ENCODE results near the gene M1AP.

M1AP gene

DNA sequence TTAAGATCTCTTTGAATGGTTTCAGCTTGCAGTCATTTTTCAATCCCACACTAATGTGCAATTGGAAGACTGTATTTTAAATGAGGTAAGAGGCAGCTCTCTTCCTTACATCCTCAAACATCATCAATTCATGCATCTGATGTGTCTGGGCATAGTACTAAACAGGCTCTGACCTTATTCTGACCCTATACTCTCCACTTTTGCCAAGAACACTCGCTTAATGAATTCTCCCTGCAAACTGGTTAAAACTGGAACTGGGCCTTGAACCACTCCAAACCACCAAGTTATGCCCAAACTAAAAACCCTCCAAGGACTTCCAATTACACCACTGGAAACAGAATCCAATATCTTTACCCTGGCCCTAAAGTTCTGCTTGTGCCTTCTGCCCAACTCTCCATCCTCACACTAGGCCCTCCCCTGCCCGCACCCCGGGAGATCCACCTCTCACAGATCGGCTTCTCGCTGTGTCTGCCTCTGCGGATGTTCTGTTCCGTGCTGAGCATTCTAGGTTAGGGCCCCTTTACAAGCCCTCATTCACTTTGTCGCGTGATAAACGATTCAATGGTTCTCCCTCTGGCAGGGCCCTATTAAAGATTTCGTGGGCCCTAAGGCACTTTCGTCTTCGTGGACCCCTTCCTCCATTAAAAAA is 1.2 kb downstream of the M1AP start:
- Histone ChIP-seq H3K36me3 (ENCODE audit: control insufficient read depth in 1 of 2, insufficient read depth in 2 of 2, low read depth in 1 of 2, low read length in 2 of 2) (no peaks in the 10 kb centered on the region), H3K9me3 (ENCODE audit: control insufficient read depth, low read length) (no peaks in the 10 kb centered on the region), H3K27ac (ENCODE audit: low read length, poor library complexity, severe bottlenecking) (no peak overlapping the region), H3K27me3 (ENCODE audit: control insufficient read depth in 1 of 2, insufficient read depth in 1 of 2, low read length in 2 of 2) (peaks cover 3 to 13% of the 10 kb centered on the region in 2 experiments), H3K4me2 (ENCODE audit: low read length, poor library complexity, severe bottlenecking) (no peak overlapping the region), H3K9ac (ENCODE audit: low read length) (no peak overlapping the region), H3K79me1 (replicated peaks; ENCODE audit: low read length, poor library complexity, severe bottlenecking) (no peaks in the 10 kb centered on the region), H3K23ac (ENCODE audit: low read length in 2 of 2) (no peak overlapping the region), H2AFZ (ENCODE audit: low read depth, low read length) (no peak overlapping the region), H2BK5ac (ENCODE audit: low read depth, low read length, poor library complexity, severe bottlenecking) (no peak overlapping the region), H3K4me3 (ENCODE audit: insufficient read depth in 1 of 2, low read depth in 1 of 2, low read length in 2 of 2) (no peak overlapping the region), H2BK12ac (ENCODE audit: low read length in 2 of 2) (no peak overlapping the region), H3K4me1 (ENCODE audit: control insufficient read depth, insufficient read depth, low read depth, low read length) (peaks cover 4% of the 10 kb centered on the region), H2BK15ac (ENCODE audit: low read depth, poor library complexity, severe bottlenecking) (no peak overlapping the region), H3K14ac (ENCODE audit: low read length in 2 of 2) (no peak overlapping the region), H3K18ac (ENCODE audit: low read depth in 1 of 2, low read length in 2 of 2) (peak overlapping the region in 1 of 2 experiments; percentile 12), H2AK5ac (ENCODE audit: low read length, severe bottlenecking) (no peak overlapping the region), H4K91ac (ENCODE audit: low read length) (no peak overlapping the region), H2BK120ac (ENCODE audit: low read depth, low read length) (no peak overlapping the region), H4K8ac (ENCODE audit: low read length) (no peak overlapping the region), H3K4ac (ENCODE audit: low read depth in 1 of 2, low read length in 2 of 2) (no peak overlapping the region)
- no peak for DNase-seq
- 97% methylated on average over 10 of the region's 13 CpGs for WGBS

DNA sequence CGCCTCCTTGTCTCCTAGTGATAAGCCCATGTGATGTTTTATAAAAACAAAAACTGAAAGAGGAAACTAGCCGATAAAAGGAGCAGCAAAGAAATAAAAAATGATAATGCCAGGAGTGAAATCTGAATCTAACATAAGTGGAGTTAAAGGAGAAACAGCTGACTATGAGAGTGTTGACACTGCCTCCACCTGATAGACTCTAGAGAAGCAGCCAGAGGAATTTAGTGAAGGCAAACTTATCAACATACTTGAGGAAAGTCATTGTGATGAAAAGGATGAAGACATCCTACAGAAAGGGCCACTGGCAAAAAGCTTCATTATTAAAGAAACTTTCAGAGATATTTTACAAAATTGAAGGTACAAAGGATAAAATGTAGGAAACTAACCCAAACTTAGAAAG is 1.9 kb downstream of the M1AP start:
- no peak overlapping the region for H3K4me3 ChIP-seq (ENCODE audit: insufficient read depth in 1 of 2, low read depth in 1 of 2, low read length in 2 of 2)
- H3K9ac ChIP-seq (ENCODE audit: low read length), result no peak overlapping the region
- no peak overlapping the region for H2BK5ac ChIP-seq (ENCODE audit: low read depth, low read length, poor library complexity, severe bottlenecking)
- H4K91ac ChIP-seq (ENCODE audit: low read length), result no peak overlapping the region
- 88% methylated on average over 2 of the region's 2 CpGs for WGBS
- H2AK5ac ChIP-seq (ENCODE audit: low read length, severe bottlenecking), result no peak overlapping the region
- DNase-seq, result no peak
- no peaks in the 10 kb centered on the region for H3K36me3 ChIP-seq (ENCODE audit: control insufficient read depth in 1 of 2, insufficient read depth in 2 of 2, low read depth in 1 of 2, low read length in 2 of 2)
- H2BK12ac ChIP-seq (ENCODE audit: low read length in 2 of 2), result no peak overlapping the region
- H3K4me1 ChIP-seq (ENCODE audit: control insufficient read depth, insufficient read depth, low read depth, low read length), result peaks cover 4% of the 10 kb centered on the region
- H3K23ac ChIP-seq (ENCODE audit: low read length in 2 of 2), result no peak overlapping the region
- no peak overlapping the region for H3K14ac ChIP-seq (ENCODE audit: low read length in 2 of 2)
- H3K9me3 ChIP-seq (ENCODE audit: control insufficient read depth, low read length), result no peaks in the 10 kb centered on the region
- H3K4ac ChIP-seq (ENCODE audit: low read depth in 1 of 2, low read length in 2 of 2), result no peak overlapping the region
- H3K18ac ChIP-seq (ENCODE audit: low read depth in 1 of 2, low read length in 2 of 2), result no peak overlapping the region
- peaks cover 3 to 14% of the 10 kb centered on the region in 2 experiments for H3K27me3 ChIP-seq (ENCODE audit: control insufficient read depth in 1 of 2, insufficient read depth in 1 of 2, low read length in 2 of 2)
- H2AFZ ChIP-seq (ENCODE audit: low read depth, low read length), result no peak overlapping the region
- no peak overlapping the region for H3K27ac ChIP-seq (ENCODE audit: low read length, poor library complexity, severe bottlenecking)
- H3K4me2 ChIP-seq (ENCODE audit: low read length, poor library complexity, severe bottlenecking), result no peak overlapping the region
- no peak overlapping the region for H2BK15ac ChIP-seq (ENCODE audit: low read depth, poor library complexity, severe bottlenecking)
- no peaks in the 10 kb centered on the region for H3K79me1 ChIP-seq (replicated peaks; ENCODE audit: low read length, poor library complexity, severe bottlenecking)
- H4K8ac ChIP-seq (ENCODE audit: low read length), result no peak overlapping the region
- no peak overlapping the region for H2BK120ac ChIP-seq (ENCODE audit: low read depth, low read length)

DNA sequence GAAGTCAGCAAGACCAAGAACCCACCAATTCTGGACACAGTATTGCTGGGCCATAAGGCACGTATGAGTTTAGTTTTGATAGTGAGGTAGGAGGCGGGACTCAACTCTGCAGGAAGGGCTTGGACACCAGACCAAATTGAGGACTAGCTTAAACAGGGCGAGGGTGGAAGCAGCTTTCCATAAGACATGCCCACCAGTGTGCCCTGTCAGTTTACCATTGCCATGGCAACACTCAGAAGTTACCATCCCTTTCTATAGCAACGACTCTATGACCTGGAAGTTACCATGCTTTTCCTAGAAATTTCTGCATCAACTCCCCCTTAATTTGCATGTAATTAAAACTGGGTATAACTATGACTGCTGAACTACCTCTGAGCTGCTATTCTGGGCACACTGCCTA is 2.8 kb downstream of the M1AP start:
- H2BK15ac ChIP-seq (ENCODE audit: low read depth, poor library complexity, severe bottlenecking), result no peak overlapping the region
- H2BK12ac ChIP-seq (ENCODE audit: low read length in 2 of 2), result no peak overlapping the region
- no peak overlapping the region for H3K9ac ChIP-seq (ENCODE audit: low read length)
- no peak overlapping the region for H3K18ac ChIP-seq (ENCODE audit: low read depth in 1 of 2, low read length in 2 of 2)
- no peaks in the 10 kb centered on the region for H3K9me3 ChIP-seq (ENCODE audit: control insufficient read depth, low read length)
- no peak overlapping the region for H3K4ac ChIP-seq (ENCODE audit: low read depth in 1 of 2, low read length in 2 of 2)
- H4K8ac ChIP-seq (ENCODE audit: low read length), result no peak overlapping the region
- H3K23ac ChIP-seq (ENCODE audit: low read length in 2 of 2), result no peak overlapping the region
- H2BK120ac ChIP-seq (ENCODE audit: low read depth, low read length), result no peak overlapping the region
- H2AFZ ChIP-seq (ENCODE audit: low read depth, low read length), result no peak overlapping the region
- no peak overlapping the region for H3K4me3 ChIP-seq (ENCODE audit: insufficient read depth in 1 of 2, low read depth in 1 of 2, low read length in 2 of 2)
- no peak overlapping the region for H4K91ac ChIP-seq (ENCODE audit: low read length)
- no peaks in the 10 kb centered on the region for H3K36me3 ChIP-seq (ENCODE audit: control insufficient read depth in 1 of 2, insufficient read depth in 2 of 2, low read depth in 1 of 2, low read length in 2 of 2)
- H3K4me1 ChIP-seq (ENCODE audit: control insufficient read depth, insufficient read depth, low read depth, low read length), result peaks cover 4% of the 10 kb centered on the region
- H3K4me2 ChIP-seq (ENCODE audit: low read length, poor library complexity, severe bottlenecking), result no peak overlapping the region
- H3K14ac ChIP-seq (ENCODE audit: low read length in 2 of 2), result no peak overlapping the region
- 78% methylated on average over 4 of the region's 4 CpGs for WGBS
- peaks cover 3 to 19% of the 10 kb centered on the region in 2 experiments for H3K27me3 ChIP-seq (ENCODE audit: control insufficient read depth in 1 of 2, insufficient read depth in 1 of 2, low read length in 2 of 2)
- H3K79me1 ChIP-seq (replicated peaks; ENCODE audit: low read length, poor library complexity, severe bottlenecking), result no peaks in the 10 kb centered on the region
- no peak for DNase-seq
- H2AK5ac ChIP-seq (ENCODE audit: low read length, severe bottlenecking), result no peak overlapping the region
- H3K27ac ChIP-seq (ENCODE audit: low read length, poor library complexity, severe bottlenecking), result no peak overlapping the region
- H2BK5ac ChIP-seq (ENCODE audit: low read depth, low read length, poor library complexity, severe bottlenecking), result no peak overlapping the region

DNA sequence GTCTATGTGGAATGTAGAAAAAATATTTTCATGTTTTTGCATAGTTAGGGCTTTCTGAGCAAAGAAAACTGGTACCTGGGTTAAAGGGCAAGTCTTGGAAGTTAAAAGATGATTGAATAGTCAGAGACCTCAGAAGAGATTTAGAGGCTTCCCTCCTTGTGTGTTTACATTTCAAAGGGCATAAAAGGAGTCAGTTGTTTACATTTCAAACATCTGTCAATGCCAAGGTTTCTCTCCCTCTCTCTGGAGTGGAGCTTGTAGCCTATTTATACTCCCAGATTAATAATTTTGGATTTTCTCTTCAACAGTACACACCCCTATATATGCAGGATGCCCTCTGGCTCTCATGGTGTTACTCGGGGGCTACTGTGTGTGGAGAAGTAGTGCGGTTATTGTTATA is 8.6 kb downstream of the M1AP start:
- no peak overlapping the region for H2BK15ac ChIP-seq (ENCODE audit: low read depth, poor library complexity, severe bottlenecking)
- H3K9me3 ChIP-seq (ENCODE audit: control insufficient read depth, low read length), result no peaks in the 10 kb centered on the region
- no peak overlapping the region for H3K14ac ChIP-seq (ENCODE audit: low read length in 2 of 2)
- H3K27ac ChIP-seq (ENCODE audit: low read length, poor library complexity, severe bottlenecking), result no peak overlapping the region
- no peak overlapping the region for H2BK12ac ChIP-seq (ENCODE audit: low read length in 2 of 2)
- H3K9ac ChIP-seq (ENCODE audit: low read length), result no peak overlapping the region
- no peak overlapping the region for H3K4me2 ChIP-seq (ENCODE audit: low read length, poor library complexity, severe bottlenecking)
- H3K4me3 ChIP-seq (ENCODE audit: insufficient read depth in 1 of 2, low read depth in 1 of 2, low read length in 2 of 2), result no peak overlapping the region
- no peak overlapping the region for H3K4ac ChIP-seq (ENCODE audit: low read depth in 1 of 2, low read length in 2 of 2)
- DNase-seq, result no peak
- no peak overlapping the region for H4K91ac ChIP-seq (ENCODE audit: low read length)
- H3K23ac ChIP-seq (ENCODE audit: low read length in 2 of 2), result no peak overlapping the region
- H3K36me3 ChIP-seq (ENCODE audit: control insufficient read depth in 1 of 2, insufficient read depth in 2 of 2, low read depth in 1 of 2, low read length in 2 of 2), result no peaks in the 10 kb centered on the region
- peaks cover 6 to 11% of the 10 kb centered on the region in 2 experiments for H3K27me3 ChIP-seq (ENCODE audit: control insufficient read depth in 1 of 2, insufficient read depth in 1 of 2, low read length in 2 of 2)
- no peak overlapping the region for H2BK120ac ChIP-seq (ENCODE audit: low read depth, low read length)
- no peak overlapping the region for H2AFZ ChIP-seq (ENCODE audit: low read depth, low read length)
- no peak overlapping the region for H2AK5ac ChIP-seq (ENCODE audit: low read length, severe bottlenecking)
- no peak overlapping the region for H3K18ac ChIP-seq (ENCODE audit: low read depth in 1 of 2, low read length in 2 of 2)
- no peak overlapping the region for H2BK5ac ChIP-seq (ENCODE audit: low read depth, low read length, poor library complexity, severe bottlenecking)
- no peak overlapping the region for H4K8ac ChIP-seq (ENCODE audit: low read length)
- H3K79me1 ChIP-seq (replicated peaks; ENCODE audit: low read length, poor library complexity, severe bottlenecking), result no peaks in the 10 kb centered on the region
- no peaks in the 10 kb centered on the region for H3K4me1 ChIP-seq (ENCODE audit: control insufficient read depth, insufficient read depth, low read depth, low read length)
- WGBS, result no CpG with 5 or more reads among the region's 2 CpGs
